MCF 10A (cell line): ENCODE results near the gene C10orf105. TPM values are rescaled to one million over a fixed set of nuclear protein-coding genes. Genes with fewer than 3 reads are reported as not detected.

Experiments
- BruUV-seq: library from RNA; stranded (reverse); fragments of 400-500 nt; replicated peaks from 2 replicates; lab custom pipeline; 2021; lab: Mats Ljungman, UMichigan
- CTCF ChIA-PET: fragments of 300-600 bp; sonication (Branson Sonifier 250); formaldehyde crosslinking; extraction: SDS; loops from one replicate; lab custom pipeline; 2021; ENCODE audit warnings: antibody characterized with exemption, inconsistent platforms; lab: Yijun Ruan, JAX
- POLR2A ChIA-PET: fragments of 300-600, 350-650 bp; sonication (Branson Sonifier 250); formaldehyde crosslinking; extraction: SDS; loops from one replicate; lab custom pipeline; 2020; ENCODE audit warnings: antibody characterized with exemption, inconsistent platforms; lab: Yijun Ruan, JAX
- DNase-seq: peaks from one replicate; pipeline ENCODE4 v3.0.0-alpha.2; 2018; ENCODE audit not compliant: unreplicated experiment
- H3K27ac Mint-ChIP-seq: one replicate; pipeline ENCODE4 v1.8.0; 2022; ENCODE audit warnings: mild to moderate bottlenecking, low read depth, mixed read lengths; ENCODE audit not compliant: unreplicated experiment
- H3K27me3 Mint-ChIP-seq: one replicate; pipeline ENCODE4 v1.8.0; 2022; ENCODE audit warnings: mixed read lengths; ENCODE audit not compliant: insufficient read depth, unreplicated experiment
- H3K36me3 Mint-ChIP-seq: one replicate; pipeline ENCODE4 v1.8.0; 2022; ENCODE audit warnings: mild to moderate bottlenecking, moderate library complexity, mixed read lengths; ENCODE audit not compliant: insufficient read depth, unreplicated experiment
- H3K4me1 Mint-ChIP-seq: one replicate; pipeline ENCODE4 v1.8.0; 2022; ENCODE audit warnings: mixed read lengths; ENCODE audit not compliant: insufficient read depth, unreplicated experiment
- H3K4me3 Mint-ChIP-seq: one replicate; pipeline ENCODE4 v1.8.0; 2022; ENCODE audit warnings: mild to moderate bottlenecking, moderate library complexity, mixed read lengths; ENCODE audit not compliant: unreplicated experiment
- H3K9me3 Mint-ChIP-seq: one replicate; pipeline ENCODE4 v1.8.0; 2022; ENCODE audit warnings: mixed read lengths; ENCODE audit not compliant: unreplicated experiment
- CTCF ChIP-seq: fragments of 200-600 bp; IDR thresholded peaks from one replicate; pipeline ENCODE4 v1.8.0; 2022; ENCODE audit warnings: antibody characterized with exemption, mild to moderate bottlenecking; ENCODE audit not compliant: unreplicated experiment
- intact Hi-C: fragments of 100-400 bp; cut with micrococcal nuclease; formaldehyde crosslinking; loops from 2 replicates; pipeline ENCODE4 v1.14.1; 2022
- total RNA-seq: library from RNA; stranded (reverse); gene quantifications from 2 replicates; pipeline ENCODE4 v1.2.3, GENCODE V29; 2022

Gene C10orf105
- total RNA-seq, 1 experiment from 2014 or later: not detected

DNA sequence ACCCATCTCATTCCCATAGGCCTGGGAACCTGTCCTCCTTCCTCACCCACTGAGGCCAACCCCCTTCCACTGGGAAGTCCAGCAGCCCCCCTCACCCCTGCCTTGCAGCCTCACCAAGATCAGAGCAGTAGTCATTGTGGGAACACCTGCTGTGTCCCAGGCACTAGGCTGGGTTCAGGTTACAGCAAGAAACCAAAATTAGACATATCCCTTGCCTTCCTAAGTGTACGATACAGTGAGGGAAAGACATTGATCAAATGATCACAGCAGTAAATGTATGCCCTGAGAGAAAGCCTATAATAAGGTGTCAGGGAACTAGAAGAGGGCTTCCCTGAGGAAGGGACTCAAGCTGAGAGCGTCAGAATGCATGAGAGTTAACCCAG lies 17.0 kb upstream of the C10orf105 start:
- peaks cover 25% of the 10 kb centered on the region for H3K4me1 Mint-ChIP-seq
- H3K4me3 Mint-ChIP-seq: no peak overlapping the region
- H3K27me3 Mint-ChIP-seq: no peaks in the 10 kb centered on the region
- ChIA-PET POLR2A (no interaction called here), CTCF (interaction anchor here (0.6 to 1.0 kb wide), 4 partner anchors 11 to 534 kb away, joined by 3 to 4 read pairs (median 4); no protein-coding TSS in a partner anchor)
- no TSS peak for BruUV-seq
- TF ChIP-seq CTCF: no peak
- intact Hi-C loops: no loop called here
- H3K9me3 Mint-ChIP-seq: no peaks in the 10 kb centered on the region
- DNase-seq: no peak
- H3K36me3 Mint-ChIP-seq: peaks cover 11% of the 10 kb centered on the region
- no peak overlapping the region for H3K27ac Mint-ChIP-seq

GRCh38 chr10:71735709-71736569 lies 16.4 kb upstream of the C10orf105 start:
- Mint-ChIP-seq H3K27me3 (no peaks in the 10 kb centered on the region), H3K9me3 (no peaks in the 10 kb centered on the region), H3K4me1 (peaks cover 25% of the 10 kb centered on the region), H3K36me3 (peaks cover 11% of the 10 kb centered on the region), H3K27ac (no peak overlapping the region), H3K4me3 (no peak overlapping the region)
- intact Hi-C loops: no loop called here
- CTCF ChIA-PET: interaction anchor here (0.6 to 1.0 kb wide), 3 partner anchors 32 to 535 kb away, joined by 3 to 4 read pairs (median 3); no protein-coding TSS in a partner anchor
- BruUV-seq: no TSS peak
- no peak for TF ChIP-seq CTCF
- POLR2A ChIA-PET: interaction anchor here (0.6 to 0.7 kb wide), 3 partner anchors 27 to 1428 kb away, joined by 3 read pairs; no protein-coding TSS in a partner anchor
- DNase-seq: peak; percentile 40

DNA sequence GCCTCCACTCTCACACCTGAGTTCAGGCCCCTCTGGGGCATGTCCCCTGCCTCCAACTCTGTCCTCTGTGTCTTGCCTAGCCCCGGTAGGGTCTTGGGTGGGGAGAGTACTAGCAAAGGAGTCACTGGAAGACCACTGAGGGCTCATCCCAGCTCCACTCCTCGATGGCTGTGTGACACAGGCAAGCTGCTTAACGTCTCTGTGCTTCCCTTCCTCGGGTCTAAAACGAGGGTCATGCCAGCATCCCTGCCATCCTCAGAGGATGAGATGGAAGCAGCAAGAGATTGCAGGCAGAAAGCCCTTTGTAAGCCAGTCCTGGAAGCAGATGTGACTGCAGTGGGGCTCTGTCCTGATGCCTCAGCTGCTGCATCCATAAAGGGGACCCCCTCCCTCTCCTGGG lies 15.2 kb upstream of the C10orf105 start:
- no TSS peak for BruUV-seq
- POLR2A ChIA-PET: interaction anchor here (0.6 kb wide), 2 partner anchors 54 to 626 kb away, joined by 3 read pairs; no protein-coding TSS in a partner anchor

More for the DNA sequence above, 15.2 kb upstream of the C10orf105 start:
- no peak overlapping the region for H3K27ac Mint-ChIP-seq
- H3K4me3 Mint-ChIP-seq: no peak overlapping the region
- DNase-seq: no peak
- no peaks in the 10 kb centered on the region for H3K9me3 Mint-ChIP-seq
- peaks cover 8% of the 10 kb centered on the region for H3K36me3 Mint-ChIP-seq
- CTCF ChIA-PET: interaction anchor here (0.6 kb wide), 1 partner anchor 415 kb away, joined by 4 read pairs; no protein-coding TSS in a partner anchor
- H3K4me1 Mint-ChIP-seq: peaks cover 14% of the 10 kb centered on the region
- TF ChIP-seq CTCF: no peak
- no peaks in the 10 kb centered on the region for H3K27me3 Mint-ChIP-seq
- intact Hi-C loops: no loop called here
